DOHH2 (cell line): ENCODE measurements around the gene NPAS3.

Experiments
- H3F3A ChIP-seq: fragments of 200-600 bp; sonication (generic), shearing (Covaris generic); 2 replicates; pipeline ENCODE4 v1.6.0; 2016; ENCODE audit warnings: antibody characterized with exemption, mild to moderate bottlenecking; ENCODE audit not compliant: control insufficient read depth, insufficient read depth
- H3K27ac ChIP-seq: fragments of 200-600 bp; sonication (generic); 2 replicates; pipeline ENCODE4 v1.5.1; 2014; ENCODE audit warnings: low read depth, mild to moderate bottlenecking, low read length, moderate library complexity
- H3K27me3 ChIP-seq: fragments of 200-600 bp; sonication (generic); 2 replicates; pipeline ENCODE4 v1.6.1; 2014; ENCODE audit warnings: mild to moderate bottlenecking, low read length, mixed read lengths; ENCODE audit not compliant: control insufficient read depth
- H3K36me3 ChIP-seq: fragments of 200-600 bp; sonication (generic); 2 replicates; pipeline ENCODE4 v1.6.1; 2014; ENCODE audit warnings: mild to moderate bottlenecking, low read length, moderate library complexity, mixed read lengths; ENCODE audit not compliant: control insufficient read depth
- H3K4me1 ChIP-seq: fragments of 200-600 bp; sonication (generic); 2 replicates; pipeline ENCODE4 v1.6.1; 2014; ENCODE audit warnings: mild to moderate bottlenecking, low read length, mixed read lengths; ENCODE audit not compliant: control insufficient read depth
- H3K4me2 ChIP-seq: fragments of 200-600 bp; sonication (generic); 2 replicates; pipeline ENCODE4 v1.6.0; 2014; ENCODE audit warnings: mild to moderate bottlenecking, low read length, moderate library complexity
- H3K4me3 ChIP-seq: fragments of 200-600 bp; sonication (generic); 2 replicates; pipeline ENCODE4 v1.5.1; 2014; ENCODE audit warnings: mild to moderate bottlenecking, low read length, mixed read lengths
- H3K79me2 ChIP-seq: fragments of 200-600 bp; sonication (generic); 2 replicates; pipeline ENCODE4 v1.6.1; 2014; ENCODE audit warnings: mild to moderate bottlenecking, low read length, mixed read lengths; ENCODE audit not compliant: control insufficient read depth
- H3K9me2 ChIP-seq: fragments of 200-600 bp; sonication (generic); replicated peaks from 2 replicates; pipeline ENCODE4 v1.6.1; 2014; ENCODE audit warnings: mild to moderate bottlenecking, low read length, mixed read lengths; ENCODE audit not compliant: control insufficient read depth
- H3K9me3 ChIP-seq: fragments of 200-600 bp; sonication (generic); 2 replicates; pipeline ENCODE4 v1.6.1; 2014; ENCODE audit warnings: antibody characterized with exemption, low read length, mixed read lengths; ENCODE audit not compliant: control insufficient read depth, insufficient read depth
- H4K20me1 ChIP-seq: fragments of 200-600 bp; sonication (generic); 2 replicates; pipeline ENCODE4 v1.6.0; 2014; ENCODE audit warnings: low read depth, mild to moderate bottlenecking, antibody characterized with exemption, low read length, moderate library complexity; ENCODE audit not compliant: control insufficient read depth, insufficient read depth
- EZH2phosphoT487 ChIP-seq: fragments of 200-600 bp; sonication (generic); IDR thresholded peaks from 2 replicates; pipeline ENCODE4 v1.6.1; 2017; ENCODE audit warnings: borderline replicate concordance, mild to moderate bottlenecking, antibody characterized with exemption, low read length, moderate library complexity, mixed read lengths
- TF ChIP-seq, protein P1 (sequence below): fragments of 200-600 bp; sonication (generic); IDR thresholded peaks from one replicate; pipeline ENCODE4 v1.5.1; 2014; ENCODE audit warnings: antibody characterized with exemption, mild to moderate bottlenecking, low read depth, low read length; ENCODE audit not compliant: poor library complexity, severe bottlenecking

The NPAS3 gene

DNA sequence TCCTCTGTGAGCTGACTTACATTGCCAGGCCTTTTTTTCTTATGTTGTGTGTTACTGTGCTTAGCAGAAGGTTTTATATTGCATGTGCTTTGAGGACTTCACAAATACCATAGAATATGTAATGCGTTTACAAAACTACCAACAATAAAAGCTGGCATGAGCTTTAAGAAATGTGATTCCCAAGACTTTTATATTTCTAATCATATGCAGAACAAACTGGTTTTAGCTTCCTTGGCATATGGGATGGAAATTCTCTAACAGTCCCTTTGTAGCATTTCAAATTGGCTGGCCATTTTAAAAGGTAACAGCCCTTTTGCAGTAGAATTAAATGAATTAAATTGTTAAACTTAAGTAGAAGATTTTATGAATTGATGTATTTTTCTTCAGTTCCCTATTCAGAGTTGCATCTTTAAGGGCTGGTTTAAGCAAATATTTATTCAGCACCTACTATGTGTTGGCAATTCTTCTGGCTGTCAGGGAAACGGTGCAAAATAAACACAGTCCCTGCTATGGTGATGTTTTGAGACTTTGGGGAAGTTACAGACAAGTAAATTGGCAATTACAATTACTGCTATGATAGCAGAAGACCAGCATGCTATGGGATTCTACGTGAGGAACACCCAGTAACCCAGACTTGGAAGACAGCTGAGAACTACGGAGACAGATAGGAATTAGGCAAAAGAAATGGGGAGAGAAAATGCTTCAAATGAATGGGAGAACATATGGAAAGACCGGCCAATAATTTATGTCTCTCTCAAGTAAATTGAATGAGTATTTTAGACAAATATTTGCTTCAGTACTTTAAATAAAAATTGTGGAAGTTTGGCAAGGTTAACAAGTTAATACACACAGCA, 565.8 kb downstream of the NPAS3 start:
- Histone ChIP-seq H3K27ac (no peak overlapping the region), H3K4me3 (no peak overlapping the region), H3K9me2 (no peaks in the 10 kb centered on the region)

GRCh38 chr14:33505266-33505962, 566.7 kb downstream of the NPAS3 start:
- Histone ChIP-seq H3K4me1 (no peaks in the 10 kb centered on the region), H3K36me3 (no peaks in the 10 kb centered on the region), H3F3A (no peaks in the 10 kb centered on the region), H3K27ac (no peak overlapping the region), H3K79me2 (no peaks in the 10 kb centered on the region), H3K9me2 (no peaks in the 10 kb centered on the region), H3K9me3 (no peaks in the 10 kb centered on the region), H3K27me3 (no peaks in the 10 kb centered on the region), H3K4me3 (no peak overlapping the region), H3K4me2 (no peak overlapping the region), H4K20me1 (no peaks in the 10 kb centered on the region)
- no peak for TF ChIP-seq EZH2phosphoT487
- TF ChIP-seq, protein P1, sequence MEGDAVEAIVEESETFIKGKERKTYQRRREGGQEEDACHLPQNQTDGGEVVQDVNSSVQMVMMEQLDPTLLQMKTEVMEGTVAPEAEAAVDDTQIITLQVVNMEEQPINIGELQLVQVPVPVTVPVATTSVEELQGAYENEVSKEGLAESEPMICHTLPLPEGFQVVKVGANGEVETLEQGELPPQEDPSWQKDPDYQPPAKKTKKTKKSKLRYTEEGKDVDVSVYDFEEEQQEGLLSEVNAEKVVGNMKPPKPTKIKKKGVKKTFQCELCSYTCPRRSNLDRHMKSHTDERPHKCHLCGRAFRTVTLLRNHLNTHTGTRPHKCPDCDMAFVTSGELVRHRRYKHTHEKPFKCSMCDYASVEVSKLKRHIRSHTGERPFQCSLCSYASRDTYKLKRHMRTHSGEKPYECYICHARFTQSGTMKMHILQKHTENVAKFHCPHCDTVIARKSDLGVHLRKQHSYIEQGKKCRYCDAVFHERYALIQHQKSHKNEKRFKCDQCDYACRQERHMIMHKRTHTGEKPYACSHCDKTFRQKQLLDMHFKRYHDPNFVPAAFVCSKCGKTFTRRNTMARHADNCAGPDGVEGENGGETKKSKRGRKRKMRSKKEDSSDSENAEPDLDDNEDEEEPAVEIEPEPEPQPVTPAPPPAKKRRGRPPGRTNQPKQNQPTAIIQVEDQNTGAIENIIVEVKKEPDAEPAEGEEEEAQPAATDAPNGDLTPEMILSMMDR, result no peak

More for the DNA sequence above, 565.8 kb downstream of the NPAS3 start:
- no peaks in the 10 kb centered on the region for H3K79me2 ChIP-seq
- H3K36me3 ChIP-seq, result no peaks in the 10 kb centered on the region
- H3K4me2 ChIP-seq, result no peak overlapping the region
- H3K27me3 ChIP-seq, result no peaks in the 10 kb centered on the region
- no peaks in the 10 kb centered on the region for H3K4me1 ChIP-seq
- no peaks in the 10 kb centered on the region for H3K9me3 ChIP-seq
- no peaks in the 10 kb centered on the region for H4K20me1 ChIP-seq
- no peaks in the 10 kb centered on the region for H3F3A ChIP-seq
- no peak for TF ChIP-seq EZH2phosphoT487
- TF ChIP-seq, protein P1, result no peak

- H4K20me1 ChIP-seq, result no peaks in the 10 kb centered on the region
- TF ChIP-seq, protein P1, result no peak
- no peak for TF ChIP-seq EZH2phosphoT487
- no peak overlapping the region for H3K4me2 ChIP-seq
- no peak overlapping the region for H3K4me3 ChIP-seq
- H3K9me3 ChIP-seq, result no peaks in the 10 kb centered on the region
- no peaks in the 10 kb centered on the region for H3K9me2 ChIP-seq
- no peaks in the 10 kb centered on the region for H3F3A ChIP-seq
- no peaks in the 10 kb centered on the region for H3K27me3 ChIP-seq
- H3K27ac ChIP-seq, result no peak overlapping the region
- no peaks in the 10 kb centered on the region for H3K79me2 ChIP-seq
- no peaks in the 10 kb centered on the region for H3K36me3 ChIP-seq
- H3K4me1 ChIP-seq, result no peaks in the 10 kb centered on the region
These were observed 567.3 kb downstream of the NPAS3 start for GRCh38 chr14:33505963-33506329.
